Type B pancreatic cell (in vitro differentiated cells): ENCODE data around the gene CEMIP. TPM values are rescaled to one million over a fixed set of nuclear protein-coding genes. Genes with fewer than 3 reads are reported as not detected.

Experiments
- DNase-seq: peaks from one replicate; pipeline ENCODE4 v3.0.0; 2021; ENCODE audit warnings: mixed read lengths; ENCODE audit not compliant: unreplicated experiment; ENCODE audit errors: extremely low spot score
- H3K27ac Mint-ChIP-seq: 2 replicates; pipeline ENCODE4 v1.8.0; 2021; ENCODE audit warnings: mild to moderate bottlenecking, mixed read lengths
- H3K27me3 Mint-ChIP-seq: 2 replicates; pipeline ENCODE4 v1.8.0; 2021; ENCODE audit warnings: mixed read lengths
- H3K36me3 Mint-ChIP-seq: 2 replicates; pipeline ENCODE4 v1.8.0; 2021; ENCODE audit warnings: mixed read lengths
- H3K4me1 Mint-ChIP-seq: one replicate; pipeline ENCODE4 v1.8.0; 2021; ENCODE audit warnings: mixed read lengths; ENCODE audit not compliant: unreplicated experiment
- H3K4me3 Mint-ChIP-seq: 2 replicates; pipeline ENCODE4 v1.8.0; 2021; ENCODE audit warnings: mild to moderate bottlenecking, mixed read lengths
- H3K9me3 Mint-ChIP-seq: 2 replicates; pipeline ENCODE4 v1.8.0; 2021; ENCODE audit warnings: mixed read lengths
- CTCF ChIP-seq: fragments of 200-600 bp; sonication (generic); conservative IDR thresholded peaks from 2 replicates; pipeline ENCODE4 v1.5.0; 2021; ENCODE audit warnings: antibody characterized with exemption, mild to moderate bottlenecking
- total RNA-seq: library from RNA; stranded (reverse); gene quantifications from 2 replicates; pipeline ENCODE4 v1.2.1, GENCODE V29; 2021; ENCODE audit warnings: low replicate concordance

CEMIP gene
- total RNA-seq, 1 donor from 2014 or later = 16.4 TPM

GRCh38 chr15:80835336-80835735 is 56.2 kb downstream of the CEMIP start:
- H3K27ac Mint-ChIP-seq = no peak overlapping the region
- DNase-seq = no peak
- no peaks in the 10 kb centered on the region for H3K27me3 Mint-ChIP-seq
- H3K4me1 Mint-ChIP-seq = peaks cover 16% of the 10 kb centered on the region
- no peaks in the 10 kb centered on the region for H3K36me3 Mint-ChIP-seq
- H3K4me3 Mint-ChIP-seq = no peak overlapping the region
- H3K9me3 Mint-ChIP-seq = no peaks in the 10 kb centered on the region
- peak; percentile 24 for TF ChIP-seq CTCF

- no peak for DNase-seq
- no peaks in the 10 kb centered on the region for H3K36me3 Mint-ChIP-seq
- peaks cover 16% of the 10 kb centered on the region for H3K4me1 Mint-ChIP-seq
- TF ChIP-seq CTCF = no peak
- H3K27me3 Mint-ChIP-seq = no peaks in the 10 kb centered on the region
- no peak overlapping the region for H3K4me3 Mint-ChIP-seq
- no peak overlapping the region for H3K27ac Mint-ChIP-seq
- no peaks in the 10 kb centered on the region for H3K9me3 Mint-ChIP-seq
These were observed 57.1 kb downstream of the CEMIP start for GRCh38 chr15:80836223-80836622.

GRCh38 chr15:80837006-80837405 is 57.8 kb downstream of the CEMIP start:
- Mint-ChIP-seq H3K27ac (no peak overlapping the region), H3K4me3 (no peak overlapping the region), H3K4me1 (peaks cover 16% of the 10 kb centered on the region), H3K9me3 (no peaks in the 10 kb centered on the region), H3K36me3 (no peaks in the 10 kb centered on the region), H3K27me3 (peaks cover 3% of the 10 kb centered on the region)
- no peak for TF ChIP-seq CTCF
- no peak for DNase-seq

GRCh38 chr15:80838012-80838411 is 58.8 kb downstream of the CEMIP start:
- Mint-ChIP-seq H3K27ac (no peak overlapping the region), H3K4me1 (peaks cover 16% of the 10 kb centered on the region), H3K36me3 (no peaks in the 10 kb centered on the region), H3K4me3 (no peak overlapping the region), H3K9me3 (no peaks in the 10 kb centered on the region), H3K27me3 (peaks cover 3% of the 10 kb centered on the region)
- no peak for DNase-seq
- no peak for TF ChIP-seq CTCF

GRCh38 chr15:80838666-80839065 is 59.5 kb downstream of the CEMIP start:
- Mint-ChIP-seq H3K27ac (no peak overlapping the region), H3K27me3 (peaks cover 3% of the 10 kb centered on the region), H3K4me1 (peaks cover 16% of the 10 kb centered on the region), H3K36me3 (no peaks in the 10 kb centered on the region), H3K4me3 (no peak overlapping the region), H3K9me3 (no peaks in the 10 kb centered on the region)
- no peak for TF ChIP-seq CTCF
- no peak for DNase-seq

GRCh38 chr15:80839764-80840130 is 60.6 kb downstream of the CEMIP start:
- Mint-ChIP-seq H3K27ac (no peak overlapping the region), H3K9me3 (no peaks in the 10 kb centered on the region), H3K36me3 (no peaks in the 10 kb centered on the region), H3K4me1 (peaks cover 8% of the 10 kb centered on the region), H3K27me3 (peaks cover 7% of the 10 kb centered on the region), H3K4me3 (no peak overlapping the region)
- no peak for DNase-seq
- TF ChIP-seq CTCF = no peak
